Raji (cell line): Measurements from ENCODE around the gene DNAAF8.

Experiments used
- POLR2A ChIP-seq: IDR thresholded peaks from 2 replicates; pipeline ENCODE4 v1.6.1; 2011; ENCODE audit warnings: low read depth, low read length, control low read depth; ENCODE audit not compliant: insufficient read depth

The DNAAF8 gene

GRCh38 chr16:4700997-4701743 lies 33.2 kb upstream of the DNAAF8 start:
- TF ChIP-seq POLR2A: no peak

- no peak for TF ChIP-seq POLR2A
Observed at GRCh38 chr16:4701791-4702465, 32.4 kb upstream of the DNAAF8 start.

- no peak for TF ChIP-seq POLR2A
Observed at GRCh38 chr16:4702466-4702808, 31.9 kb upstream of the DNAAF8 start.

GRCh38 chr16:4703906-4704305 lies 30.4 kb upstream of the DNAAF8 start:
- no peak for TF ChIP-seq POLR2A

GRCh38 chr16:4704491-4704890 lies 29.8 kb upstream of the DNAAF8 start:
- no peak for TF ChIP-seq POLR2A

GRCh38 chr16:4704913-4705312 lies 29.4 kb upstream of the DNAAF8 start:
- TF ChIP-seq POLR2A: no peak

- TF ChIP-seq POLR2A: no peak
Observed at GRCh38 chr16:4706871-4707270, 27.5 kb upstream of the DNAAF8 start.

- TF ChIP-seq POLR2A: no peak
Observed at GRCh38 chr16:4709481-4709880, 24.9 kb upstream of the DNAAF8 start.

- TF ChIP-seq POLR2A: no peak
Observed at GRCh38 chr16:4713663-4714501, 20.5 kb upstream of the DNAAF8 start.

GRCh38 chr16:4714996-4715395 lies 19.3 kb upstream of the DNAAF8 start:
- no peak for TF ChIP-seq POLR2A

GRCh38 chr16:4718466-4718865 lies 15.9 kb upstream of the DNAAF8 start:
- no peak for TF ChIP-seq POLR2A

GRCh38 chr16:4723071-4723767 lies 11.1 kb upstream of the DNAAF8 start:
- TF ChIP-seq POLR2A: no peak

- no peak for TF ChIP-seq POLR2A
Observed at GRCh38 chr16:4724661-4725270, 9.6 kb upstream of the DNAAF8 start.

GRCh38 chr16:4726616-4727015 lies 7.7 kb upstream of the DNAAF8 start:
- TF ChIP-seq POLR2A: no peak

GRCh38 chr16:4728676-4729075 lies 5.7 kb upstream of the DNAAF8 start:
- TF ChIP-seq POLR2A: no peak
